ENCODE measurements around the gene ADI1.

The ADI1 gene

GRCh38 chr2:3519255-3520205 lies at the start of gene ADI1:
ADI1 (minus strand) TSS chr2:3519531; CDS start chr2:3519487, 44 bp downstream.
- DNase-seq (ENCODE audit: low read depth): peak; percentile 30

- no peak for DNase-seq (ENCODE audit: low read depth)
These were observed 47.5 kb upstream of the ADI1 start for GRCh38 chr2:3566806-3567205.

GRCh38 chr2:3565117-3565516 lies 45.8 kb upstream of the ADI1 start:
- no peak for DNase-seq (ENCODE audit: low read depth)

- DNase-seq (ENCODE audit: low read depth): no peak
These were observed 44.2 kb upstream of the ADI1 start for GRCh38 chr2:3563521-3563976.

- peak; percentile 97 for DNase-seq (ENCODE audit: low read depth)
These were observed 39.1 kb upstream of the ADI1 start, which contains the start of gene RNASEH1 for GRCh38 chr2:3558205-3559014. RNASEH1 (minus strand) TSS chr2:3558333; CDS start chr2:3558260, 73 bp downstream.

GRCh38 chr2:3557639-3558204 lies 38.4 kb upstream of the ADI1 start:
- no peak for DNase-seq (ENCODE audit: low read depth)

GRCh38 chr2:3553946-3554345 lies 34.6 kb upstream of the ADI1 start:
- DNase-seq (ENCODE audit: low read depth): no peak

- no peak for DNase-seq (ENCODE audit: low read depth)
These were observed 28.6 kb upstream of the ADI1 start for GRCh38 chr2:3547915-3548314.

- no peak for DNase-seq (ENCODE audit: low read depth)
These were observed 26.6 kb upstream of the ADI1 start for GRCh38 chr2:3545788-3546478.

GRCh38 chr2:3543023-3543683 lies 23.8 kb upstream of the ADI1 start:
- no peak for DNase-seq (ENCODE audit: low read depth)

GRCh38 chr2:3542107-3542506 lies 22.8 kb upstream of the ADI1 start:
- no peak for DNase-seq (ENCODE audit: low read depth)

GRCh38 chr2:3539836-3540235 lies 20.5 kb upstream of the ADI1 start:
- no peak for DNase-seq (ENCODE audit: low read depth)

- DNase-seq (ENCODE audit: low read depth): no peak
These were observed 17.6 kb upstream of the ADI1 start for GRCh38 chr2:3536682-3537632.

GRCh38 chr2:3535794-3536681 lies 16.7 kb upstream of the ADI1 start:
- peak; percentile 48 for DNase-seq (ENCODE audit: low read depth)

- no peak for DNase-seq (ENCODE audit: low read depth)
These were observed 16.1 kb upstream of the ADI1 start for GRCh38 chr2:3535467-3535793.

GRCh38 chr2:3534251-3534814 lies 15.0 kb upstream of the ADI1 start:
- DNase-seq (ENCODE audit: low read depth): no peak

- no peak for DNase-seq (ENCODE audit: low read depth)
These were observed 14.5 kb upstream of the ADI1 start for GRCh38 chr2:3533836-3534235.

GRCh38 chr2:3532941-3533340 lies 13.6 kb upstream of the ADI1 start:
- no peak for DNase-seq (ENCODE audit: low read depth)

All from fibroblast of the conjunctiva (primary cell).